H1 (cell line): ENCODE results near the gene ZNF248. TPM values are rescaled to one million over a fixed set of nuclear protein-coding genes. Genes with fewer than 3 reads are reported as not detected.

Experiments
- CTCF ChIA-PET: fragments of 300-600 bp; sonication (Branson Sonifier 250); formaldehyde crosslinking; loops from one replicate; lab custom pipeline; 2021; ENCODE audit not compliant: partially characterized antibody; lab: Charles Lee
- POLR2A ChIA-PET: fragments of 300-600 bp; sonication (Branson Sonifier 250); formaldehyde crosslinking; loops from one replicate; lab custom pipeline; 2021; ENCODE audit warnings: inconsistent platforms; ENCODE audit not compliant: partially characterized antibody; lab: Charles Lee
- DNase-seq, 2 experiments: peaks; one replicate each; pipeline versions ENCODE4 v3.0.0 to v3.0.0-alpha.2; 2010 to 2022; ENCODE audit warnings: low spot score in 2 of 2, low read depth in 1 of 2, mixed read lengths in 1 of 2
- FAIRE-seq: peaks from 2 replicates; lab custom pipeline; 2011; peaks lifted over from hg19 to GRCh38; lab: Jason Lieb, UNC
- H2AFZ ChIP-seq: 2 replicates; pipeline ENCODE4 v1.8.1; 2012; ENCODE audit warnings: low read length, inconsistent platforms
- H2AK5ac ChIP-seq: 2 replicates; pipeline ENCODE4 v1.6.1; 2013; ENCODE audit warnings: low read depth, low read length
- H2BK120ac ChIP-seq: replicated peaks from 2 replicates; pipeline ENCODE3; 2013; ENCODE audit warnings: low read depth, low read length, inconsistent platforms
- H2BK12ac ChIP-seq: 2 replicates; pipeline ENCODE4 v1.6.1; 2013; ENCODE audit warnings: low read depth, low read length
- H2BK15ac ChIP-seq: 2 replicates; pipeline ENCODE4 v1.6.1; 2013; ENCODE audit warnings: low read length
- H2BK20ac ChIP-seq: 2 replicates; pipeline ENCODE4 v1.6.1; 2013; ENCODE audit warnings: low read length
- H2BK5ac ChIP-seq: 2 replicates; pipeline ENCODE4 v1.6.1; 2013; ENCODE audit warnings: low read depth, low read length
- H3K14ac ChIP-seq: 2 replicates; pipeline ENCODE4 v1.6.1; 2013; ENCODE audit warnings: inconsistent platforms; ENCODE audit not compliant: insufficient read length
- H3K18ac ChIP-seq: 2 replicates; pipeline ENCODE4 v1.6.1; 2013; ENCODE audit warnings: low read length; ENCODE audit errors: extremely low read depth
- H3K23ac ChIP-seq: 2 replicates; pipeline ENCODE4 v1.6.1; 2013; ENCODE audit warnings: inconsistent platforms; ENCODE audit not compliant: insufficient read length
- H3K23me2 ChIP-seq: 2 replicates; pipeline ENCODE4 v1.6.1; 2013; ENCODE audit warnings: low read depth, low read length
- H3K27ac ChIP-seq: 2 replicates; pipeline ENCODE4 v1.6.1; 2011; ENCODE audit warnings: low read depth, low read length, inconsistent platforms
- H3K27me3 ChIP-seq, 4 experiments: replicated peaks in 1 of 4; 1 replicate in 1 of 4; 2 replicates in 3 of 4; pipeline versions ENCODE4 v1.6.1 to v1.8.1; 2011 to 2013; ENCODE audit warnings: low read length in 3 of 4, mild to moderate bottlenecking in 3 of 4, inconsistent platforms in 2 of 4, mixed read lengths in 2 of 4, moderate library complexity in 1 of 4; ENCODE audit not compliant: control insufficient read depth in 3 of 4, insufficient read depth in 3 of 4; ENCODE audit errors: extremely low read depth in 1 of 4
- H3K36me3 ChIP-seq, 4 experiments: 2 replicates each; pipeline versions ENCODE4 v1.6.1 to v1.8.1; 2011 to 2013; ENCODE audit warnings: mild to moderate bottlenecking in 4 of 4, low read length in 3 of 4, moderate library complexity in 2 of 4, control low read depth in 1 of 4, inconsistent platforms in 1 of 4; ENCODE audit not compliant: insufficient read depth in 4 of 4, control insufficient read depth in 2 of 4
- H3K4ac ChIP-seq: replicated peaks from 2 replicates; pipeline ENCODE3; 2013; ENCODE audit warnings: low read length, low read depth, mixed read lengths, inconsistent platforms; ENCODE audit not compliant: insufficient read length
- H3K4me1 ChIP-seq, 4 experiments: replicated peaks in 1 of 4; 1 replicate in 1 of 4; 2 replicates in 3 of 4; pipeline versions ENCODE4 v1.6.1 to v1.8.1; 2011 to 2013; ENCODE audit warnings: low read length in 3 of 4, inconsistent platforms in 2 of 4, mixed read lengths in 1 of 4; ENCODE audit not compliant: insufficient read depth in 4 of 4, control insufficient read depth in 3 of 4
- H3K4me2 ChIP-seq, 2 experiments: 2 replicates each; pipeline versions ENCODE4 v1.6.1 to v1.8.1; 2011 to 2013; ENCODE audit warnings: low read depth in 2 of 2, low read length in 2 of 2, control low read depth in 1 of 2, inconsistent platforms in 1 of 2, mild to moderate bottlenecking in 1 of 2; ENCODE audit not compliant: insufficient read depth in 1 of 2
- H3K4me3 ChIP-seq, 4 experiments: fragments of 200-600, 300-600 bp in 1 of 4; sonication (generic), shearing (Covaris generic), sonication (Bioruptor Twin) in 1 of 4; 2 replicates each; pipeline versions ENCODE4 v1.5.1 to v1.8.1; 2011 to 2016; ENCODE audit warnings: low read length in 4 of 4, low read depth in 3 of 4, control low read depth in 2 of 4, inconsistent platforms in 2 of 4, mild to moderate bottlenecking in 2 of 4, mixed read lengths in 1 of 4, moderate library complexity in 1 of 4; ENCODE audit not compliant: insufficient read depth in 2 of 4; ENCODE audit errors: extremely low read depth in 1 of 4
- H3K56ac ChIP-seq: replicated peaks from 2 replicates; pipeline ENCODE3; 2013; ENCODE audit warnings: low read depth, mild to moderate bottlenecking, mixed read lengths, low read length, inconsistent platforms; ENCODE audit not compliant: insufficient read length
- H3K79me1 ChIP-seq: 2 replicates; pipeline ENCODE4 v1.6.1; 2013; ENCODE audit warnings: low read depth, low read length, control low read depth
- H3K79me2 ChIP-seq, 2 experiments: 2 replicates each; pipeline versions ENCODE4 v1.6.1 to v1.8.1; 2012 to 2013; ENCODE audit warnings: low read length in 2 of 2, mild to moderate bottlenecking in 2 of 2, inconsistent platforms in 1 of 2; ENCODE audit not compliant: insufficient read depth in 2 of 2, control insufficient read depth in 1 of 2
- H3K9ac ChIP-seq, 4 experiments: replicated peaks in 1 of 4; 1 replicate in 1 of 4; 2 replicates in 3 of 4; pipeline versions ENCODE4 v1.6.1 to v1.8.1; 2011 to 2013; ENCODE audit warnings: low read depth in 3 of 4, low read length in 3 of 4, control low read depth in 2 of 4, mild to moderate bottlenecking in 2 of 4, moderate library complexity in 2 of 4, inconsistent platforms in 1 of 4; ENCODE audit errors: extremely low read depth in 1 of 4
- H3K9me3 ChIP-seq, 2 experiments: 2 replicates each; pipeline versions ENCODE4 v1.6.1 to v1.8.1; 2012 to 2013; ENCODE audit warnings: mild to moderate bottlenecking in 2 of 2, moderate library complexity in 2 of 2, control low read depth in 1 of 2, inconsistent platforms in 1 of 2, low read depth in 1 of 2, low read length in 1 of 2, mixed read lengths in 1 of 2; ENCODE audit not compliant: insufficient read depth in 2 of 2
- H4K20me1 ChIP-seq, 2 experiments: replicated peaks in 1 of 2; 2 replicates each; pipeline versions ENCODE3 to v1.8.1; 2011 to 2013; ENCODE audit warnings: inconsistent platforms in 2 of 2, low read length in 2 of 2, mild to moderate bottlenecking in 1 of 2; ENCODE audit not compliant: insufficient read depth in 2 of 2, control insufficient read depth in 1 of 2
- H4K5ac ChIP-seq: 2 replicates; pipeline ENCODE4 v1.6.1; 2013; ENCODE audit warnings: low read length, low read depth, mixed read lengths, inconsistent platforms; ENCODE audit not compliant: insufficient read length
- H4K8ac ChIP-seq: 2 replicates; pipeline ENCODE4 v1.8.0; 2013; ENCODE audit warnings: mild to moderate bottlenecking, moderate library complexity, low read length, inconsistent platforms; ENCODE audit not compliant: insufficient read depth; ENCODE audit errors: extremely low read depth
- H4K91ac ChIP-seq: replicated peaks from 2 replicates; pipeline ENCODE3; 2013; ENCODE audit warnings: low read length, mixed read lengths, inconsistent platforms; ENCODE audit not compliant: insufficient read length
- E2F6 ChIP-seq: IDR thresholded peaks from 2 replicates; pipeline ENCODE4 v1.6.1; 2012; ENCODE audit warnings: inconsistent platforms
- GTF2F1 ChIP-seq: IDR thresholded peaks from 2 replicates; pipeline ENCODE4 v1.6.1; 2012; ENCODE audit warnings: low read depth, low read length, improper control_type of control experiment, borderline replicate concordance
- KDM1A ChIP-seq: fragments of 200-600, 300-600 bp; sonication (generic); IDR thresholded peaks from 2 replicates; pipeline ENCODE4 v1.7.1; 2016; ENCODE audit warnings: mild to moderate bottlenecking, low read length, borderline replicate concordance
- MAFK ChIP-seq: IDR thresholded peaks from 2 replicates; pipeline ENCODE4 v1.6.1; 2012; ENCODE audit warnings: low read depth, mild to moderate bottlenecking, improper control_type of control experiment, low read length
- NRF1 ChIP-seq: IDR thresholded peaks from 2 replicates; pipeline ENCODE4 v1.6.1; 2011; ENCODE audit warnings: mild to moderate bottlenecking, low read depth, low read length, improper control_type of control experiment
- TAF1 ChIP-seq: IDR thresholded peaks from 2 replicates; pipeline ENCODE4 v1.6.1; 2011; ENCODE audit warnings: mild to moderate bottlenecking, low read depth, low read length
- WGBS, 2 experiments: shearing (Covaris generic) in 1 of 2; methylation state at CpG; one replicate each; pipeline versions ENCODE4 v1.1.6 to v1.1.7; 2013 to 2015; ENCODE audit warnings: low lambda C conversion rate in 2 of 2, mixed read lengths in 2 of 2, inconsistent platforms in 1 of 2, low coverage in 1 of 2, missing lambda C conversion rate in 1 of 2; ENCODE audit not compliant: insufficient replicate concordance in 2 of 2, insufficient coverage in 1 of 2, insufficient read length in 1 of 2; ENCODE audit errors: extremely low coverage in 1 of 2, missing lambda C conversion rate in 1 of 2; 5-methylcytosine and 5-hydroxymethylcytosine counted together
- polyA plus RNA-seq, 7 experiments: library from polyadenylated mRNA; depleted of rRNA in 3 of 7; stranded (reverse) in 5 of 7; unstranded in 2 of 7; fragments of >200 nt in 5 of 7; fragments of 200-250 nt in 2 of 7; gene quantifications; 1 replicate in 5 of 7; 2 replicates in 1 of 7; 4 replicates in 1 of 7; pipeline versions ENCODE4 v1.2.1 to v1.2.3, GENCODE V29; 2011 to 2013; ENCODE audit warnings: missing spikeins in 2 of 7, mixed read lengths in 2 of 7
- total RNA-seq: library from RNA; stranded (reverse); fragmentation: NEBNext Ultra II Directional; extraction: Animal tissue kit (Norgen Biotek cat#: 25700); gene quantifications from 2 replicates; pipeline ENCODE4 v1.2.1, GENCODE V29; 2021

Gene ZNF248
- total and polyA plus RNA-seq, 2 of the 8 experiments (the other 6 are each of a cell fraction or from before 2014, with no cell fraction given), result 9.1 TPM; not detected in 1

GRCh38 chr10:37819797-37820196 lies 37.6 kb downstream of the ZNF248 start:
- no peak for FAIRE-seq
- ChIA-PET POLR2A (no interaction called here), CTCF (no interaction called here)
- Histone ChIP-seq H3K36me3 (no peaks in the 10 kb centered on the region), H3K4me2 (no peak overlapping the region), H3K4me3 (no peak overlapping the region), H3K56ac (no peak overlapping the region), H3K27me3 (no peaks in the 10 kb centered on the region), H4K20me1 (no peaks in the 10 kb centered on the region), H3K4me1 (no peaks in the 10 kb centered on the region), H3K79me1 (no peaks in the 10 kb centered on the region), H2BK12ac (no peak overlapping the region), H3K27ac (no peak overlapping the region), H3K23me2 (no peaks in the 10 kb centered on the region), H2BK20ac (no peak overlapping the region), H3K79me2 (no peaks in the 10 kb centered on the region), H3K9me3 (peaks cover 72 to 74% of the 10 kb centered on the region in 2 experiments), H3K9ac (no peak overlapping the region), H4K5ac (no peak overlapping the region), H2BK5ac (no peak overlapping the region), H4K91ac (no peak overlapping the region), H4K8ac (no peak overlapping the region), H2AK5ac (no peak overlapping the region), H3K4ac (no peak overlapping the region), H3K18ac (no peak overlapping the region), H3K23ac (no peak overlapping the region), H2BK120ac (no peak overlapping the region), H2AFZ (no peak overlapping the region), H2BK15ac (no peak overlapping the region), H3K14ac (no peak overlapping the region)
- TF ChIP-seq NRF1 (no peak), MAFK (no peak), KDM1A (no peak), TAF1 (no peak), E2F6 (no peak), GTF2F1 (no peak)
- 89% methylated on average over 6 of the region's 6 CpGs; no CpG with 5 or more reads in 1 of the 2 experiments for WGBS, 2 experiments
- no peak for DNase-seq
